Measurements from ENCODE around the gene PGAP1.

The PGAP1 gene

DNA sequence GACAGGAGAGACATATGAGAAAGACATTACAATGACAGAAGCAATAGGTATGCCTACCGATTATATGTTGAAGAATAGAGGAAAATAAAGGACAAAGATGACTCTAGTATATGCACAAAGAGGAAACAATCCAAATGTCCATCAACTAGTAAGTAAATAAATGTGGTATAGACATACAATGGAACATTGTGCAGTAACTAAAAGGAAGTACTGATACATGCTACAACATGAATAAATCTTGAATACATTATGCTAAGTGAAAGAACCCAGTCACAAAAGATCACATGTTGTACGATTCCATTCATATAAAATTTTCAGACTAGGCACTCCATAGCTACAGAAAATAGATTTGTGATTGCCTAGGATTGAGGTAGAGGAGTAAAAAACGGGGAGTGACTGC is 28.5 kb upstream of the PGAP1 start:
- Histone ChIP-seq H3K9ac (ENCODE audit: low read depth, low read length) (no peak overlapping the region), H2AFZ (ENCODE audit: low read depth, low read length) (no peak overlapping the region), H3K4me1 (ENCODE audit: insufficient read depth, low read length) (no peaks in the 10 kb centered on the region), H3K79me2 (ENCODE audit: insufficient read depth, low read length) (no peaks in the 10 kb centered on the region), H3K36me3 (ENCODE audit: insufficient read depth, low read length) (no peaks in the 10 kb centered on the region), H3K9me3 (ENCODE audit: insufficient read depth, low read length, severe bottlenecking) (no peaks in the 10 kb centered on the region), H3K4me3 (ENCODE audit: low read depth in 1 of 2, low read length in 2 of 2) (no peak overlapping the region), H4K20me1 (ENCODE audit: insufficient read depth, low read length) (no peaks in the 10 kb centered on the region), H3K27ac (ENCODE audit: low read length) (no peak overlapping the region), H3K27me3 (ENCODE audit: insufficient read depth, low read length, poor library complexity) (no peaks in the 10 kb centered on the region), H3K4me2 (ENCODE audit: insufficient read depth, low read length) (no peak overlapping the region)
- no peak for ATAC-seq (ENCODE audit: insufficient read depth, low read depth)
- DNase-seq = no peak
- TF ChIP-seq, protein P1, sequence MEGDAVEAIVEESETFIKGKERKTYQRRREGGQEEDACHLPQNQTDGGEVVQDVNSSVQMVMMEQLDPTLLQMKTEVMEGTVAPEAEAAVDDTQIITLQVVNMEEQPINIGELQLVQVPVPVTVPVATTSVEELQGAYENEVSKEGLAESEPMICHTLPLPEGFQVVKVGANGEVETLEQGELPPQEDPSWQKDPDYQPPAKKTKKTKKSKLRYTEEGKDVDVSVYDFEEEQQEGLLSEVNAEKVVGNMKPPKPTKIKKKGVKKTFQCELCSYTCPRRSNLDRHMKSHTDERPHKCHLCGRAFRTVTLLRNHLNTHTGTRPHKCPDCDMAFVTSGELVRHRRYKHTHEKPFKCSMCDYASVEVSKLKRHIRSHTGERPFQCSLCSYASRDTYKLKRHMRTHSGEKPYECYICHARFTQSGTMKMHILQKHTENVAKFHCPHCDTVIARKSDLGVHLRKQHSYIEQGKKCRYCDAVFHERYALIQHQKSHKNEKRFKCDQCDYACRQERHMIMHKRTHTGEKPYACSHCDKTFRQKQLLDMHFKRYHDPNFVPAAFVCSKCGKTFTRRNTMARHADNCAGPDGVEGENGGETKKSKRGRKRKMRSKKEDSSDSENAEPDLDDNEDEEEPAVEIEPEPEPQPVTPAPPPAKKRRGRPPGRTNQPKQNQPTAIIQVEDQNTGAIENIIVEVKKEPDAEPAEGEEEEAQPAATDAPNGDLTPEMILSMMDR (IDR thresholded peaks at IDR 0.05; ENCODE audit: borderline replicate concordance, extremely low read depth, low read length, poor library complexity, severe bottlenecking) = no peak
- no peak for TF ChIP-seq EZH2 (IDR thresholded peaks at IDR 0.05; ENCODE audit: borderline replicate concordance, low read depth, low read length, severe bottlenecking)

DNA sequence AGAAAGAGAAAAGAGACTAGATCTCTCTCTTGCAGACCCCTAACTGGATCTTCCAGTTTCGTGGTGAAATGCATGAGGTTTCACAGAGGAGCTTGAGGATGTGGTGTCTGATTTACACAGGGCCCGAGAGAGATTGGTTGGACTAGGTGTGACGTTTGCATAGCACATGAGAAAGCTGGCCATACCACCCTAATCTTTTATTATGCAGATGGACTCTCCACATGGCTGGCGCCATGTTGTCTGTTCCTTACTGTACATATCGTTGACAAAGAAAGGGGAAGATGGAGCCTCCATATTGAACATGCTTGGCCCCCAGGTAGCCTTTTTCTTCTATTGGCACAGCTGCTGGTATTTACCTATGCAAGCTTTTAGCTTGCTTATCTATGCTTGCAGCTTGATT is 27.5 kb upstream of the PGAP1 start:
- Histone ChIP-seq H4K20me1 (ENCODE audit: insufficient read depth, low read length) (no peaks in the 10 kb centered on the region), H3K4me3 (ENCODE audit: low read depth in 1 of 2, low read length in 2 of 2) (no peak overlapping the region), H3K36me3 (ENCODE audit: insufficient read depth, low read length) (no peaks in the 10 kb centered on the region), H2AFZ (ENCODE audit: low read depth, low read length) (no peak overlapping the region), H3K9me3 (ENCODE audit: insufficient read depth, low read length, severe bottlenecking) (no peaks in the 10 kb centered on the region), H3K4me1 (ENCODE audit: insufficient read depth, low read length) (peaks cover 3% of the 10 kb centered on the region; the same call in 1 of the 2 replicates), H3K27me3 (ENCODE audit: insufficient read depth, low read length, poor library complexity) (no peaks in the 10 kb centered on the region), H3K4me2 (ENCODE audit: insufficient read depth, low read length) (no peak overlapping the region), H3K9ac (ENCODE audit: low read depth, low read length) (no peak overlapping the region), H3K79me2 (ENCODE audit: insufficient read depth, low read length) (no peaks in the 10 kb centered on the region), H3K27ac (ENCODE audit: low read length) (no peak overlapping the region)
- DNase-seq (no peak), ATAC-seq (ENCODE audit: insufficient read depth, low read depth) (peak; percentile 48; the same call in 1 of the 3 replicates)
- TF ChIP-seq EZH2 (IDR thresholded peaks at IDR 0.05; ENCODE audit: borderline replicate concordance, low read depth, low read length, severe bottlenecking) = no peak
- TF ChIP-seq, protein P1 (IDR thresholded peaks at IDR 0.05; ENCODE audit: borderline replicate concordance, extremely low read depth, low read length, poor library complexity, severe bottlenecking) = no peak

DNA sequence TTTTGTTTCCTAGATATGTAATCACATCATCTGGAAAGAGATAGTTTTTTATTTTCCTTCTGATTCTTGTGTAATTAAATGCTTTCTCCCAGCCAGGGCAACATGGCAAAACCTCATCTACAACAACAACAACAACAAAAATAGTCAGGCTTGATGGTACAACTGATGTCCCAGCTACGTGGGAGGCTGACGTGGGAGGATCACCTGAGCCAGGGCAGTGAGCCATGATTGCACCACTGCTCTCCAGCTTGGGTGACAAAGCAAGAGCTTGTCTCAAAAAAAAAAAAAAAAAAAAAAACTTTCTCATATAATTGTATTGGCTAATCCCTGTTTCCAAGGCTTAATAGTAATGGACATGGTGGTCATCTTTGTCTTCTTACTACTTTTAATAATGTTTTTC is 26.4 kb upstream of the PGAP1 start:
- Histone ChIP-seq H3K4me1 (ENCODE audit: insufficient read depth, low read length) (peaks cover 4% of the 10 kb centered on the region; the same call in 1 of the 2 replicates), H3K36me3 (ENCODE audit: insufficient read depth, low read length) (no peaks in the 10 kb centered on the region), H2AFZ (ENCODE audit: low read depth, low read length) (no peak overlapping the region), H3K27me3 (ENCODE audit: insufficient read depth, low read length, poor library complexity) (no peaks in the 10 kb centered on the region), H3K4me3 (ENCODE audit: low read depth in 1 of 2, low read length in 2 of 2) (no peak overlapping the region), H4K20me1 (ENCODE audit: insufficient read depth, low read length) (no peaks in the 10 kb centered on the region), H3K9me3 (ENCODE audit: insufficient read depth, low read length, severe bottlenecking) (no peaks in the 10 kb centered on the region), H3K4me2 (ENCODE audit: insufficient read depth, low read length) (no peak overlapping the region), H3K79me2 (ENCODE audit: insufficient read depth, low read length) (no peaks in the 10 kb centered on the region), H3K27ac (ENCODE audit: low read length) (no peak overlapping the region), H3K9ac (ENCODE audit: low read depth, low read length) (no peak overlapping the region)
- no peak for DNase-seq
- no peak for ATAC-seq (ENCODE audit: insufficient read depth, low read depth)
- TF ChIP-seq EZH2 (IDR thresholded peaks at IDR 0.05; ENCODE audit: borderline replicate concordance, low read depth, low read length, severe bottlenecking) = no peak
- TF ChIP-seq, protein P1 (IDR thresholded peaks at IDR 0.05; ENCODE audit: borderline replicate concordance, extremely low read depth, low read length, poor library complexity, severe bottlenecking) = no peak

DNA sequence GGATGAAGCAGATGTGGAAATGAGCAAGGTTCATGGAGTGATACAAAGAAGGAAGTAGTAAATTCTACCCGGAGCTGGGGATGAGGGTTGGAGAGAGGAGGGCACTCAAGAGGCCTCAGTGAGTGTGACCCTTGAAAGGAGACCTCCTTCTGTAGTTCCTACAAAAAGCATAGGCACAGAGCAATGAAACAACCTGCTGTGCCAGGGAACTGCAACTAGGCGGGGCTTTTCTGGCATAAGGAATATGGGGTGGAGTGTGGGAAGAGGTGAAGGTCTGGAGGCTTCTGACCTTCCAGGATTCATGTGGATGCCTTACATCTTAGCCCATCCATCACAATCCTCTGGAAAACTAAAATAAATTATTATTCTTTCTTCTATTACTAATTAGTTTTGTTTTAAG is 25.5 kb upstream of the PGAP1 start:
- H3K4me3 ChIP-seq (ENCODE audit: low read depth in 1 of 2, low read length in 2 of 2) = no peak overlapping the region
- H3K27ac ChIP-seq (ENCODE audit: low read length) = no peak overlapping the region
- peaks cover 4% of the 10 kb centered on the region; the same call in 1 of the 2 replicates for H3K4me1 ChIP-seq (ENCODE audit: insufficient read depth, low read length)
- no peaks in the 10 kb centered on the region for H4K20me1 ChIP-seq (ENCODE audit: insufficient read depth, low read length)
- H3K79me2 ChIP-seq (ENCODE audit: insufficient read depth, low read length) = no peaks in the 10 kb centered on the region
- no peaks in the 10 kb centered on the region for H3K27me3 ChIP-seq (ENCODE audit: insufficient read depth, low read length, poor library complexity)
- H3K36me3 ChIP-seq (ENCODE audit: insufficient read depth, low read length) = no peaks in the 10 kb centered on the region
- ATAC-seq (ENCODE audit: insufficient read depth, low read depth) = no peak
- no peak overlapping the region for H2AFZ ChIP-seq (ENCODE audit: low read depth, low read length)
- no peak for DNase-seq
- no peak for TF ChIP-seq EZH2 (IDR thresholded peaks at IDR 0.05; ENCODE audit: borderline replicate concordance, low read depth, low read length, severe bottlenecking)
- TF ChIP-seq, protein P1 (IDR thresholded peaks at IDR 0.05; ENCODE audit: borderline replicate concordance, extremely low read depth, low read length, poor library complexity, severe bottlenecking) = no peak
- H3K9me3 ChIP-seq (ENCODE audit: insufficient read depth, low read length, severe bottlenecking) = no peaks in the 10 kb centered on the region
- no peak overlapping the region for H3K9ac ChIP-seq (ENCODE audit: low read depth, low read length)
- H3K4me2 ChIP-seq (ENCODE audit: insufficient read depth, low read length) = no peak overlapping the region

All from DND-41 (cell line).